Left kidney (tissue), 8 donors: ENCODE data around the gene PCDHGB5. TPM values are rescaled to one million over a fixed set of nuclear protein-coding genes. Genes with fewer than 3 reads are reported as not detected.
"Not testable (repeated sequence)": the region's sequence is repeated elsewhere in the genome, so short reads cannot be mapped to it uniquely, and the experiment has no call there.

Experiments
- DNase-seq: peaks from one replicate; pipeline ENCODE4 v3.0.0-alpha.2; 2013
- long read RNA-seq, 8 donors: transcript quantifications; one replicate each; lab custom pipeline, GENCODE V29; 2026
- polyA plus RNA-seq: library from polyadenylated mRNA; unstranded; fragments of 120-200 nt; gene quantifications from one replicate; pipeline ENCODE4 v1.2.1, GENCODE V29; 2013; ENCODE audit not compliant: insufficient read length

PCDHGB5 gene
- 10.9 TPM for polyA plus RNA-seq
- long read RNA-seq, donor 1, full-length matches to known transcripts = 11 of 11 reads
- long read RNA-seq, donor 1, partial matches to known transcripts = 0 of 11 reads
- long read RNA-seq, donor 1, other reads (novel, unspliced or antisense) = 0 of 11 reads
- long read RNA-seq, donor 2, full-length matches to known transcripts = 5 of 5 reads
- long read RNA-seq, donor 2, partial matches to known transcripts = 0 of 5 reads
- long read RNA-seq, donor 2, other reads (novel, unspliced or antisense) = 0 of 5 reads
- long read RNA-seq, donor 3, full-length matches to known transcripts = 8 of 8 reads
- long read RNA-seq, donor 3, partial matches to known transcripts = 0 of 8 reads
- long read RNA-seq, donor 3, other reads (novel, unspliced or antisense) = 0 of 8 reads
- long read RNA-seq, donor 4, partial matches to known transcripts = 0 of 1 reads
- long read RNA-seq, donor 4, other reads (novel, unspliced or antisense) = 0 of 1 reads
- long read RNA-seq, donor 5, full-length matches to known transcripts = 4 of 4 reads
- long read RNA-seq, donor 5, partial matches to known transcripts = 0 of 4 reads
- long read RNA-seq, donor 5, other reads (novel, unspliced or antisense) = 0 of 4 reads
- long read RNA-seq, donor 6, full-length matches to known transcripts = 11 of 11 reads
- long read RNA-seq, donor 6, partial matches to known transcripts = 0 of 11 reads
- long read RNA-seq, donor 6, other reads (novel, unspliced or antisense) = 0 of 11 reads
- long read RNA-seq, donor 7, full-length matches to known transcripts = 7 of 7 reads
- long read RNA-seq, donor 7, partial matches to known transcripts = 0 of 7 reads
- long read RNA-seq, donor 7, other reads (novel, unspliced or antisense) = 0 of 7 reads
- long read RNA-seq, donor 8, full-length matches to known transcripts = 3 of 3 reads
- long read RNA-seq, donor 8, partial matches to known transcripts = 0 of 3 reads
- long read RNA-seq, donor 8, other reads (novel, unspliced or antisense) = 0 of 3 reads

- DNase-seq = not testable (repeated sequence)
Observed at GRCh38 chr5:141397756-141398551, at the start of gene PCDHGB5. Gene PCDHGB5, plus strand, starts transcription at chr5:141397947. Its CDS starts 181 bp downstream, at chr5:141398128.

- no peak for DNase-seq
Observed at GRCh38 chr5:141349917-141350619, 47.7 kb upstream of the PCDHGB5 start, which contains the start of gene PCDHGB1. Gene PCDHGB1, plus strand, starts transcription at chr5:141350099. Its CDS starts 162 bp downstream, at chr5:141350261.

GRCh38 chr5:141351591-141351990 is 46.2 kb upstream of the PCDHGB5 start:
- no peak for DNase-seq

- no peak for DNase-seq
Observed at GRCh38 chr5:141354900-141355469, 42.8 kb upstream of the PCDHGB5 start, which contains the start of gene PCDHGA4. Gene PCDHGA4, plus strand, starts transcription at chr5:141355021. Its CDS starts 87 bp downstream, at chr5:141355108.

- no peak for DNase-seq
Observed at GRCh38 chr5:141355641-141356040, 42.1 kb upstream of the PCDHGB5 start.

- no peak for DNase-seq
Observed at GRCh38 chr5:141356133-141356532, 41.6 kb upstream of the PCDHGB5 start.

- DNase-seq = no peak
Observed at GRCh38 chr5:141356950-141357349, 40.8 kb upstream of the PCDHGB5 start.

GRCh38 chr5:141359790-141360426 is 37.8 kb upstream of the PCDHGB5 start, which contains the start of gene PCDHGB2:
Gene PCDHGB2, plus strand, starts transcription at chr5:141359994. Its CDS starts 142 bp downstream, at chr5:141360136.
- DNase-seq = no peak

- DNase-seq = no peak
Observed at GRCh38 chr5:141360685-141361084, 37.1 kb upstream of the PCDHGB5 start.

GRCh38 chr5:141362719-141363118 is 35.0 kb upstream of the PCDHGB5 start:
- DNase-seq = no peak

GRCh38 chr5:141363952-141364660 is 33.6 kb upstream of the PCDHGB5 start, which contains the start of gene PCDHGA5:
Gene PCDHGA5, plus strand, starts transcription at chr5:141364162. Its CDS starts 169 bp downstream, at chr5:141364331.
- no peak for DNase-seq

- no peak for DNase-seq
Observed at GRCh38 chr5:141366016-141366896, 31.5 kb upstream of the PCDHGB5 start.

GRCh38 chr5:141369994-141370848 is 27.5 kb upstream of the PCDHGB5 start, which contains the start of gene PCDHGB3:
Gene PCDHGB3, plus strand, starts transcription at chr5:141370242. Its CDS starts 153 bp downstream, at chr5:141370395.
- DNase-seq = no peak

- no peak for DNase-seq
Observed at GRCh38 chr5:141371572-141372475, 25.9 kb upstream of the PCDHGB5 start.

- no peak for DNase-seq
Observed at GRCh38 chr5:141373673-141374317, 24.0 kb upstream of the PCDHGB5 start, which contains the start of gene PCDHGA6. Gene PCDHGA6, plus strand, starts transcription at chr5:141373891. Its CDS starts 193 bp downstream, at chr5:141374084.
